GM21447 (cell line): ENCODE measurements around the gene NOMO2.
"Not testable (repeated sequence)": the region's sequence is repeated elsewhere in the genome, so short reads cannot be mapped to it uniquely, and the experiment has no call there.

Source experiments
- ATAC-seq: cut with Tn5 transposase; IDR thresholded peaks from one replicate; pipeline ENCODE4 v1.9.1; 2021; ENCODE audit not compliant: unreplicated experiment

Gene NOMO2

DNA sequence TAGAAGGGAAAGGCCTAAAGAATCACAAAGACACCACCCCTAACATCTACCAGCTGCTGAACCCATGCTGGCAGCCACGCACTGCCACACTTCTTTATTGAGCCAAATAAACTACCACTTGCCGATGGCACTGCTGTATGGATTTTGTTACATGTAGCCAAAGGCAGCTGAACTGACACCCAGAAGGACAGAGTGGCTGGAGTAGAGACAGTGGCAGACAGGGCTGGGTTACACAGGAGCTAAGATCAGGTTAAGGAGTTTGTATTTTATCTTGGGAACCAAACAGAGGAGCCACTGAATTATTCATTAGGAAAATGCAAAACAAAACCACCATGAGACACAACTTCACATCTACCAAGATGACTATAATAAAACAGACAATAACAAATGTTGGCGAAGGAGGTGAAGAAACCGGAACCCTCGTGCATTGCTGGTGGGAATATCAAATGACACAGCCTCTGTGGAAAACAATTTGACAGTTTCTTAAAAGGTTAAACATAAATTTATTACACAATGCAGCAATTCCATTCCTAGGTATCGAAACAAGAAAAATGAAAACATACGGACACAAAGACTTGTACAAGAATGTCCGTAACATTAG, 35.9 kb downstream of the NOMO2 start:
- not testable (repeated sequence) for ATAC-seq

DNA sequence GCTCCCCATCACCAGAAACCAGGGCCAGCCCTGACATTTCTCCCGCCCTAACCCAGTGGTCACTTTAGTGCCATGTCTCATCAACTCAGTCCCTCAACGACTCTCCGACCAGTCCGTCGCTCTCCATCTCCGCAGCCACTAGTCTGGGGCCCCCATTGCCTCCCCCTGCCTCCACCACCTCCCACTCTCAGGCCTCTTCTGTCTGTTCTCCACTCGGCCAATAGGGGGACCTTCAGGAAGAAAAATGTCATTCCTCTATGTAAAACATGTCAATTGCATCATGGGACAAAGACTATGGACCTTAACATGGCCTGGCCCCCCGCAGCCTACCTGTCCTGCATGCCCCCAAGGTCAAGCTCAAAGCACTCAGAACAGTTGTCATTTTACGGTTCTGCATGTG, 39.3 kb downstream of the NOMO2 start:
- ATAC-seq: not testable (repeated sequence)

GRCh38 chr16:18521445-18522181, 40.3 kb downstream of the NOMO2 start:
- ATAC-seq: not testable (repeated sequence)

- ATAC-seq: not testable (repeated sequence)
These were observed 43.2 kb downstream of the NOMO2 start for GRCh38 chr16:18518536-18519283.

DNA sequence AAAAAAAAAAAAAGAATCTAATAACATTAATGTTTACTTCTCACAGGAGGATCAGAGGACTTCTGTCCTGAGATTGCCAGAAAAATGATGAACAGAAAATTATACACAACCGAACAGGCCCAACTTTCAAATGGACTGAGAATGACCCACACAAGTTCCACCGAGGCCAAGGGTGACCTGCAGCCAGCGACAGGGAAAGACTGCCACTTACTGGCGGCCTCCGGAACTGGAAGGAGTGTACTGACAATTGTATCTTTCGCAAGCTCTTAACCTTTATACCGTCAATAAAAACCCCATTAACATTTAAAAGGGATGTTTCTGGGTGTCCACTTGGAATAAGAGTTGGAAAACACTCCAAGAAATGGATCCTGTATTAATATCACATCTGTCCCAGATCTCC, 63.5 kb downstream of the NOMO2 start:
- not testable (repeated sequence) for ATAC-seq

GRCh38 chr16:18497032-18497431, 64.9 kb downstream of the NOMO2 start:
- ATAC-seq: not testable (repeated sequence)

GRCh38 chr16:18492118-18492897, 69.6 kb downstream of the NOMO2 start:
- ATAC-seq: not testable (repeated sequence)

GRCh38 chr16:18436025-18436424, 125.9 kb downstream of the NOMO2 start:
- ATAC-seq: not testable (repeated sequence)

DNA sequence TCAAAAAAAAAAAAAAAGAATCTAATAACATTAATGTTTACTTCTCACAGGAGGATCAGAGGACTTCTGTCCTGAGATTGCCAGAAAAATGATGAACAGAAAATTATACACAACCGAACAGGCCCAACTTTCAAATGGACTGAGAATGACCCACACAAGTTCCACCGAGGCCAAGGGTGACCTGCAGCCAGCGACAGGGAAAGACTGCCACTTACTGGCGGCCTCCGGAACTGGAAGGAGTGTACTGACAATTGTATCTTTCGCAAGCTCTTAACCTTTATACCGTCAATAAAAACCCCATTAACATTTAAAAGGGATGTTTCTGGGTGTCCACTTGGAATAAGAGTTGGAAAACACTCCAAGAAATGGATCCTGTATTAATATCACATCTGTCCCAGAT, 146.1 kb downstream of the NOMO2 start:
- ATAC-seq: not testable (repeated sequence)

DNA sequence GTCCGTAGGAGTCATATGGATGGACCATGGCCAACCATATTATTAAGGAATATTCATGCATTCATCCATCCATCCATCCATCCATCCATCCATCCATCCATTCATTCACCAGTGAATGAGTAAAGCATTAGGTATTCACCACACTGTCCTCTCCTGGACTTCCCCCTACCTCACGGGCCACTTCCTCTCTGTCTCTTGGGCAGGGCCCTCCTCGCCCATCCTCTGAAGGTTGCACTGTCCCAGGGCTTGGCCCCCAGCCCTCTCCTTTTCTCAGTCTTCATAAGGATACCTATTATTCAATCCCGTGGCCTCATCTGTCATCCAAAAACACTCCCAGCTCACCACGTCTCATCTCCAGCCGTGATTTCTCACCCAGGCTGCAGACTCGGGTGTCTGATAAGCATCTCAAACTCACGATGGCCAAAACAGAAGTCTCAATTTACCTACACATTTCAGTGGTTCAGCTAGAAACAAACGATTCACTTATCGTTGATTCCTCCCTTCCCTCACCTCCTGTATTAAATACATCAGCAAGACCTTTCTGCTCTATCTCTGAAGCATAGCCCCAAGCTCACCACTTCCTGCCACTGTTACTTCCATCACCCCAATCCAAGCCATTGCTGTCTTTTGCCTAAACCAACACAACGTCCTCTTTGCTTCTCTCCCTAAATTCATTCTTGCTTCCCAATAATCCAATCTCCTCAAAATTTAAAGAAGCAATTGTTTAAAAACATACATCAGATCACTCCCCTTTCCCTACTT, 152.2 kb downstream of the NOMO2 start:
- ATAC-seq: not testable (repeated sequence)

DNA sequence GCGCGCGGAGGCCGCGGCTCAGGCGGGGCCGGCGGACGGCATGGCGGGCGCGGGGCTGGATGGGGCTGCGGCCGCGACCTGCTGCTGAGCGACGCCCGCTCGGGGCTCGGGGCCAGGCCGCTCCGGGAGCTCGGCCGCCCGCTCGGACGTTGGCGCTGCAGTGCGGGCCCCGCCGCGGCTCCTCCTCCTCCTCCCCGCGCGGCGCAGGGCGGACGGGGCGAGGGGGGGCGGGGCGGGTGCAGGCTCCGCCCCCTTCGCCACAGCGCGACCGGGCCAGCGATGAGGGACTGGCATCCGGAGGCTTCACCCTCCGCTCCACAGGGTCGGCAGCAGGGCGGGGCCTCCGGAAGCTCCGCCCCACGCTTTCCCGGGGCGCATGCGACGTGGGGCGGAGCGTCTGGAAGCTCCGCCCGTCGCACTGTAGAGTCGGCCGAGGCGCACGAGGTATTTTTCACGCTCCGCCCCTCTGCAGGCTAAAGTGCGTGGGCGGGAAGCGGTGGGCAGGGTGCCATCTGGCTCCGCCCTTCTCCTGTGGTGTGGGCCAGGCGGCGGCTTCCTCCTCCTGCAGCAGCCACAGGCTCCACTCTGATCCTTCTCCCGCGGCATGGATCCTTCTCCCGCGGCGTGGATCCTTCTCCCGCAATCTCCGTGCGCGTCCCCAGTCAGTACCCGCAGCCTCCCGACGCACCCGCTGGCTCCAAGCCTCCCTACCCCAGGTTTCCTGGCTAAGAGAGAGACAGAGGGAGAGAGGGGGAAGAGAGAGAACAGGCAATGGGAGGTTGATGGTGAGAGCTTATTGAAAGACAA, 159.8 kb downstream of the NOMO2 start:
- ATAC-seq: peak; percentile 55

GRCh38 chr16:18401159-18401558, 160.7 kb downstream of the NOMO2 start:
- ATAC-seq: not testable (repeated sequence)

GRCh38 chr16:18394363-18394762, 167.5 kb downstream of the NOMO2 start:
- ATAC-seq: not testable (repeated sequence)

DNA sequence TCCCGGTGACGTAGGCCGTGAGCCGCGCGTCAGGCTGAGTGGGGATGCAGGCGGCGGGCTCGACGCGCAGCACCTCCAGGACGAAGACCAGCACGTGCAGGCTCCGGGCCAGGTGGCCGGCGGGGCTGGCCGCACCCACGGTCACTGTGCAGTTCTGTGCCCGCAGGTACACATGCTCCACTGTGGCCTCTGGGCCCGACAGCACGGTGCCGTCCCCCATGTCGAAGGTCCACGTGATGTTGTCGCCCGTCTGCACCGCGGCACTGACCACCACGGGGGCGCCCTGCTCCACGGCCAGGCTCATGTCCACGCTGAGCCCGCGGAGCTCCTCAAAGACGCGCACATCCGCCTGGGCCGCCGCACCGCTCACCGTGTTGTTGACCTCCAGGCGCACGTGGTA, 174.1 kb downstream of the NOMO2 start:
- ATAC-seq: not testable (repeated sequence)

DNA sequence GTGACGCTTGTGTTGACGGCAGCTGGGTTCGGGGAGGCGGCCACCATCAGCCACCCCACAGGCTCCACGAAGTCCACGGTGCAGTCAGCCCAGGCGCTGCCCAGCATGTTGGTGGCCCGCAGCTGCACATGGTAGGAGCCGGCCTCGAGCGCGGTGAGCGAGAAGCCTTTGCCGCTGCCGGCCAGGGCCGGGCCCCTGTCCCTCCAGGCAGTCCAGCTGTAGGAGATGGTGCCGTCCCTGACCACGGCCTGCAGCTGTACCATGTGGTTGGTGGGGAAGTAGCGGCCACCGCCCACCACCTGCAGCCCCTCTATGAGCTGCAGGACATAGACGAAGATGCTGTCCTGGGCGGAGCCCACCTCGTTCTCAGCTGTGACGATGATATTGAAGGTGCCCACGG, 175.4 kb downstream of the NOMO2 start:
- ATAC-seq: not testable (repeated sequence)

GRCh38 chr16:18385285-18385684, 176.6 kb downstream of the NOMO2 start:
- ATAC-seq: not testable (repeated sequence)

GRCh38 chr16:18384869-18385268, 177.0 kb downstream of the NOMO2 start:
- not testable (repeated sequence) for ATAC-seq

DNA sequence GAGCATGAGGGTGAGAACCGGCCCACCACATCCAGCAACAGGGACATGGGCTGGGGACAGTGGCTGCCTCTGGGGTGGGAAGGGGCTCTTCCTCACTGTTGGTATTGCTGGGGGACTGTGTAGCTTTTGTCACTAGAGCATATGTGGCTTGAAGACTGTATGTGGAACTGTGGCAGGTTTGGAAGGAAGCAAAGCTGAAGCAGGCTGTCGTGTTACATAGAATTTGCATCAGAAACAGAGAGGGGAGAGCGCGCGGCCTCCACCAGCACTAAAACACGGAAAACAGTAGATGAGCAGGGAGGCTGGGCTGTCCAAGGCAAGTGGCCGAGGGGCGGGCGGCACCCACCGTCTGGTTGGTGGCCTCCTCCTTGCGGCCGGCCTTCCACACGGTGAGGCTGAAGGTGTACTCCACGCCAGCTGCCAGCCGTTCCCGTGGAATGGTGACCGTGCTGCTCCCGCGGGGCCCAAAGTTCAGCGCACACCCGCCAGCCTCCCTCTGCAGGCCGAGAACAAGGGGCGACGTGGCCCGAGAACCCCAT, 177.7 kb downstream of the NOMO2 start:
- ATAC-seq: not testable (repeated sequence)

GRCh38 chr16:18382696-18383095, 179.2 kb downstream of the NOMO2 start:
- not testable (repeated sequence) for ATAC-seq
